ENCODE results near the gene CYTIP. TPM values are rescaled to one million over a fixed set of nuclear protein-coding genes. Genes with fewer than 3 reads are reported as not detected.
A peak's percentile ranks its signal among the peaks of the same experiment; 100 is the strongest.

CYTIP gene
- total RNA-seq = 8.2 TPM

DNA sequence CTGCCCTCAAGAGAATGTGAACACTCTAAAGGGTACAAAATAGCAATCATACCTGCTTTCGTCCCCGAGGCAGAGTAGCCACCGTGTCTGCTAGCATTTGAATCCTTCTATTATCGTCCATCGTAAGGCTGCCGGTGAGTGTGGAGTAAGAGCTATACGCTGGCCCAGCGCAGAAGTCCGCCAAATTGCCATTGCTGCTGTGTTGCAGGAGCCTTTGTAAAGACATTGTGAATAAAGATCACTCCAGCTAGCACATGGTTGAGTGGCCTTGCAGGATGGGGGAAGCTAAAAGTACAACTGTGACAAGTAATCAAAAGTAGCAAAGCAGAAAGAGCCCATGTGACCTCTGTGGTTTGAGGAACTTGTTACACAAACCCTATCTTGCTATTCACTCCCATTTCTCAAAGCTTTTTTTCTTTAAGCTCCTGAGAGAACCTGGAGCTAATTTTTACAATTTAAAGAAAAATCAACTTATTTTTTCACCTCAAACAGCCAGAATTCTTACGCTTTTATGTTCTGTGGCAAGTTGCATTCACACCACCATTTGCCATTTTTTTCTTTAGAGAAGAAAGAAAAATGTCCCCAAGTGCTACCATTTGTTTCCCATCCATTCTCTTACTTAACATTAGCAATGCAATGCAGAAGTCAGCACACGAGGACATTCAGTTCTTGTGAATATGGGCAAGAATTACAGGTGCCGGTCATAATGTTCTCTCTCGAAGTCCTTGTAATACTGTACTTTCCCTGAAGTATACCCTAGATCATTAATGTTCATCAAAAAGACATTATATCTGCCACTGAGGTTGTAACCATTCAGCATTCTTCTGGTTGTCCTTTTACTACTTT lies at the start of gene CYTIP:
Gene CYTIP, minus strand, starts transcription at position 295 of the 846 bp plus-strand sequence. Its CDS starts 69 bp downstream, at position 226.
- no peak for DNase-seq

DNA sequence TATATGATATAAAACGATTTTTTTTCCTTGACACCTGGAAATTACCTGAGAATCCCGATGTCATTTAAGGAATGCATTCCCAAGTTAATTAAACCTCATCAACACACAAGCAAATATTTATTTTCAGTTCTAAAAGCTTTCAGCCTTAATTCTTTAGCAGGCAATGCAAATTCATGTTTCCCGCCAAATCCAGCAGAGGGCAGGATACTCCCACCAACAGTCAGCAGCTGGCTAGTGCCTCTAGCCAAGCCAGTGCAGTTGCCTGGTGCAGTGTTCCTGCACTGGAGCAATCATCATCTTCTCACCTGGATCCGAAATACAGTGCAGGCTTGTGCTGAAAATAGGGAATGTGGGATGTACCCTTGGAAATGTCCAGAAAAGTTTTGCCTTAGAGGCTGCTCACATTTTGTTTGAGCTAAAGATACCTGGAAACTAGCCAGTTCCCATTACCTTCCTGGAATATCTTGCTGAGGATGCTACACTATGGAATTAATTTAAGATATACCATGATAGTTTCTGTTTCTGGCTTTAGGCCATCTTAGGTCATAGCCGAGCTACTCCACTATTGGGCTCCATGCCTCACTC lies 48.4 kb upstream of the CYTIP start:
- peak; percentile 34 for DNase-seq

DNA sequence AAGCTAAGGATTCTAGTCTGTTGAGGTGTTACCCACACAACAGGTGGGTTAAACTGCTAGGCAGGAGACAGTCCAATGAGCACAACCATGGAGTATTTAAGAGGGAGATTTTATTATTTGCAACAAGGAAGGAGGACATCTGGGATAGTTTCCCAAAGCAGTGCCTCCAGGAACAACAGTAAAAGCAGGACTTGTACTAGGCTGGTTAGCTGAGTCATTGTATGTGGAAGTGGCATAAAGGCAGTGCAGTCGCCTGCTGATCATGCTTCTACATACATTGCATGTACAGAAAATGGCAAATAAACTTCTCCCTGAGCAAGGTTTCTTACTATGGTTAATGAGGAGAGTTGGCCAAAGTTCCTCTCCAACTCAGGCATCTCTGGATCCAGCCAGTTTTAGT lies 46.1 kb upstream of the CYTIP start:
- no peak for DNase-seq

DNA sequence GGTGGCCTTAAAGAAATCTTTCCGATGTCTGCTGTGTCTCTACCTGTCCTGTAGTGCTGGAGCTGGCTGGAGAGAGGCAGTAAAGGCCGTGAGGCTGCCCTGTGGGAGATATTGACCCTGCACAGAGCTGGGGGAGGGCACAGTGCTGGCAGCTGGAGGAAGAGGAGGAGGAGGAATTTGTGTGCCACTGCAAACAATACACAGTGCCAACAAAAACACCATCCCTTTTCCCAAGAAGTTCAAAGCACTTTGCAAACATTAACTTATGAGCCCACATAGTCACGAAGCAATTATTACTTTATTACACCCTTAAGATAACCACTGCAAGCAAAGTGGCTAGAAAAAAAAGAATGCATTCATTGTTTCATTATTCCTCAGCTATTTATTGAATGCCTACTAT lies 45.0 kb upstream of the CYTIP start:
- no peak for DNase-seq

DNA sequence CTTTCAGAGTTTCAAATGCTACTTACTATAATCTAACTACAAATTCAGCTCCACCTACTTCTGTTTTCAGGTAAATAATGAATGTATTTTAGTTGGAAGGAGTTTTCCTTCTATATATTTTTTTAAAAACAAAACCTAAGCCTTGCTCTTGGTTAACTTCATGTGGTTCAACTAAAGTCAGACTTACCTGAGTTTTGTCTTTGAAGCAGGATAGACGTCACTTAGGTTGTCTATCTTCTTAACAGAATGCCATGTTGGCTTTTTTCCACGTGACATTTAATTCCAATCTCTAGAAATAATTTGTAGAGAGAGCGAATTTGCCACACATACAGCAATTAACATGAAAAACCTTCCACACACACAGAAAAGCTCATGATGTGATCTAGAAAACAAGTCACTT lies 43.9 kb upstream of the CYTIP start:
- no peak for DNase-seq

DNA sequence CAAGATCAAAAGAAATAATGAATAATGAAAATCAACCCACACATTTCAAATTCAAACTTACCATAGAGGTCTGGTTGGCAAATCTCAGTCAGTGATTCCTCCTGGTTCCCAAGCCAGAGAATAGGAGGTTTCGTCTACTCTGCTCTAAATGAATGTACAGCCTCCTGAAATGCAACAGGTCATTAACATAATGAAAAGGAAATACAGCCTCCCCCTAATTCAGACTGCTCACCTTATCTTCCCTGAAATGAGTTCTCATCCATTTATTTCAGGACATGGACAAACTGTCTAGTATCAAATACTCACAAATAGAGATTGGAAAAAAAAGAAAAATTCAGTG lies 43.4 kb upstream of the CYTIP start:
- DNase-seq = no peak

DNA sequence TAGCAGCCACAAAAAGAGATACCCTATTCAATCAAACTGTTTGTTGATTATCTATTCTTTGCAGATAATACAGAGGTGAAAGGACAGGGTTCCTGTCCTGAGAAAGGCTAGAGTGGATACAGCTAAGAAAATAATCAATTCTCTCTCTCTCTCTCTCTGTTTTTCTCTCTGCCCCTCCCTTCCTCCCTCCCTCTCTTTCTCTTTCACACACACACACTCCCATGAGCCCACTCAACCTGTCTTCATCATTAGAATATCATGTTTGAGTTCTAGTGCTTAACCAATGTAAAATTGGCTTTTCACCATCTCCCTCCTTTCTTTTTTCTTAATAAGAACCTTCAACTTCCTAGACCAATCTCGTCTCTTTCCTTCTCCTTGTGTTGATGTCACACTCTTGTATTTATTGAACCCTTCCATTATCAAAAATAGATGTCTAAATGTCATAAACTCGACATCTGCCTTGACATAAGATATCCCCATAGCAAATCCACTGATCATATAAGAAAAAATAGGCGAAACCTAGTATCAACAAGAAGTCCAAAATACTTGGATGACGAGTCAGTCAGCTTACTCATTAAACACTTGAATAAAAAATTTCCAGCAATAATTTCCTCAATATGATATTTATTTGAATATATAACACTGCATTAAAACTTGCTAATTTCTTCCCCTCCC lies 42.8 kb upstream of the CYTIP start:
- no peak for DNase-seq

DNA sequence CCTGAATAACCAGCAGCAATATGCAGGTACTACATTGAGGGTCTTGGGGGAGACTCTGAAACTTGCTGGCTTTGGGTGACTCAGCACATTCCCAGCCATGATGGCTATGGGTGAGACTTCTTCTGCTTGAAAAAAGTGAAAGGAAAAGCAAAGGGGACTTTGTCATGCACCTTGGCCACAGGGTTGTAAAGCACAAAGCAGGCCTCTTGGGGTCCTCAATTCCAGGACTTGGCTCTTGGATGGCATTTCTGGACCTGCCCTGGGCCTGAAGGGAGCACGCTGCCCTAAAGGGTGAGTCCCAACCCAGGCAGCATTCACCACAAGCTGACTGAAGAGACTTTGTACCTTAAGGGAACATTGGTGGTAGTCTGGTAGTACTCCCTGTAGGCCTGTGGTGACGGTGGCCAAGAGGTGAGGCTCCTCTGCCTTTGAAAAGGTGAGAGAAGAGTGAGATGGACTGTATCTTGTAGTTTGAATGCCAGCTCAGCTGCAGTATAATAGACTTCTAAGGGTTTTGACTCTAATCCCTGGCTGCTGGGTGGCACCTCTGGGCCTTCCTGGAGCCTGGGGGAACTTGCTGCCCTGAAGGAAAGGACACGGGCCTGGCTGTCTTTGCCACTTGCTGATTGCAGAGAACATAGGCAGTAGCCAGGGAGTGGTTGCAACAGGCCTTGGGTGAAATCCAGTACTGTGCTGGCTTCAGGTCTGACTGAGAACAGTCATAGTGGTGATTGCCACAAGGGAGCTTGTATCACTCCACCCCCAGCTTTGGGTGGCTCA lies 36.5 kb upstream of the CYTIP start:
- no peak for DNase-seq

DNA sequence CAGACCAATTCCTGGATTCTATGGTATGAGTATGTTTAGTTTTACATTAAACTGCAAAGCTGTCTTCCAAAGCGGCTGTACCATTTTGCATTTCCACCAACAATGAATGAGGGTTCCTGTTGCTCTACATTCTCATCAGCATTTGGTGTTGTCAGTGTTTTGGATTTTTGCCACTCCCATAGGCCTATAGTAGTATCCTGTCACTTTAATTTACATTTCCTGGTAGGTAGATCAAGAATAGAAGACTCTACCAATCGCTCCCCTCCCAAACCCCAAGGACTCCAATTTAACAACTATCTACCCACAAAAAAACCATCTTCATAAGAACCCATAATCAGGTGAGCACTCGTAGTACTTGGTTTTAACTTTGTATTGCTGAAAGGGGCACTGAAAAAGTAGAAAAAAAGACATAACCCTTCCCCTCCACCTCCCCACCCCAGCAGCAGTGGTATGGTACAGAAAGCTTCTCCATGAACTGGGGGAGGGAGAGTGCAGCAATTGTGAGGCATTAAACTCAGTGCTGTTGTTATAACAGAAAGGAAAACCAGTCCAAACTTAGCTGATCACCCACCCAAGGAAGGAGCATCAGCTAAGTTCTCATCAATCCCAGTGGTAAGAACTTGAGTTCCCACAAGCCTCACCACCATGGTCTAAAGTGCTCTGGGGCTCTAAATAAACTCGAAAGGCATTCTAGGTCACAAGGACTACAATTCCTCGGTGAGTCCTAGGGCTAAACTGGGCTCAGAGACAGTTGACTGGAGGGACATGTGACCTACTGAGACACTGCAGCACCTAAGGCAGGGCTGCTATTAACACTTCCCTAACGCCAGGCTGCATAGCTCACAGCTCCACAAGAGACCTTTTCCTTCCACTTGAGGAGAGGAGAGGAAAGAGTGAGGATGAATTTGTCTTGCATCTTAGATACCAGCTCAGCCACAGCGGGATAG lies 35.5 kb upstream of the CYTIP start:
- no peak for DNase-seq

DNA sequence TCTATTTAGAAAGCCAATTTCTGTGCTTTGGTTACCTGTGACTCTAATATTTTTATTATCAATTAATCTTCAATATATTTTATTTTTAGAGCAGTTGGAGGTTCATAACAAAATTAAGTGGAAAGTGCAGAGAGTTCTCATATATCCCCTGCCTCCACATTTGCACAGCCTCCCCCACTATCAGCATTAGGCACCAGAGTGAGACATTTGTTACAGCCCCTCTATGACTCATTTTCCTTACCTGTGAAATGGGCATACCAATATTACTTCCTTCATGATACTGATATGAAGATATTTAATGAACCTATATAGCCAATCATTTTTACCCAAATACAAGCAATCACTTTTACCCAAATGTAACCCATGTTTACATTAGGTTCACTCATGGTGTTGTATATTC lies 34.0 kb upstream of the CYTIP start:
- no peak for DNase-seq

DNA sequence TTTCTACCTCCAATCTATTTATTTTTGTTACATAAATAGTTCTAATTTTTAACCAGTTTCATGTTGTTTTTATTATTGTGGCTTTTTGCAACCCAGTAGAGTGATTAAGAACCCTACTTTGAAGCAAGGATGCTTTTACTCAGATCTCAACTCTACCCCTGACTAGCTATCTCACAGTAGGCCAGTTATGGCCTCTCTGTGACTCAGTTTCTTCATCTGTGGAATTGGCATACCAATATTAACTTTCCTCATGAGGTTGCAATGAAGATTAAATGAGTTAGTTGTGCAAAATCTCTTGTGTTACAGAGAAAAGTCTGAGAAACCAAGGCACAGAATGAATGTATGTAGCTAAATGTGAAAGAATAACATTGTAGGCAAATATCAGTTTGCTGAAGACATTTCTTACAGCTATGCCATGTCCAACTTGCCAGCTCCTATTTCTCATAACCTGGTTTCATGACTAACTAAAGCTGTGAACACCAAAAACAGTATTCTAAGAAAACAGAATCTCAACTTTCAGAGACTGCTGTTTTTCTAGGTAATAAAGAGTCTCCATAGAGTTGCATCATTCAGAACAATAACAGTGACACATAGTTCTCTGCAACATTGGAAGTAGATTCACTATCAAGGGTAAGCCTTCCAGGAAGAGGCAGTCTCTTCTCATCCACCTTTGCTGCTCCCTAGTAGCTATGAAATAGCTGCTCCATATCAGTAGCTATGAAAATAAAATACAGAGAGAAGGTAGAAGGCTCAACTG lies 33.2 kb upstream of the CYTIP start:
- no peak for DNase-seq

DNA sequence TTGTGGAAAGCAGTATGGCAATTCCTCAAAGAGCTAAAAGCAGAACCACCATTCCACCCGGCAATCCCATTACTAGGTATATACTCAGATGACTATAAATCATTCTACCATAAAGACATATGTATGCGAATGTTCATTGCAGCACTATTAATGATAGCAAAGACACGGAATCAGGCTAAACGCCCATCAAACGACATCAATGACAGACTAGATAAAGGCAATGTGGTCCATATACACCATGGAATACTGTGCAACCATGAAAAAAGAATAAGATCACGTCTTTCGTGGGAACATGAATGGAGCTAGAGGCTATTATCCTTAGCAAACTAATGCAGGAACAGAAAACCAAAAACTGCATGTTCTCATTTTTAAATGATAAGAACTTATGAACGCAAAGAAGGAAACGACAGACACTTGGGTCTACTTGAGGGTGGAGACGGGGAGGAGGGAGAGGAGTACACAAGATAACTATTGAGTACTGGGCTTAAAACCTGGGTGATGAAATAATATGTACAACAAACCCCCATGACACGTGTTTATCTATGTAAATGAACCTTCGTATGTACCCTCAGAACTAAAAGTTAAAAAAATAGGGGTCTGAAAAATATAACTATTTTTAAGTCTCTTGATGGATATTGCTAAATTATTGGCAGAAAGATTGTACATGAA lies 32.0 kb upstream of the CYTIP start:
- no peak for DNase-seq

DNA sequence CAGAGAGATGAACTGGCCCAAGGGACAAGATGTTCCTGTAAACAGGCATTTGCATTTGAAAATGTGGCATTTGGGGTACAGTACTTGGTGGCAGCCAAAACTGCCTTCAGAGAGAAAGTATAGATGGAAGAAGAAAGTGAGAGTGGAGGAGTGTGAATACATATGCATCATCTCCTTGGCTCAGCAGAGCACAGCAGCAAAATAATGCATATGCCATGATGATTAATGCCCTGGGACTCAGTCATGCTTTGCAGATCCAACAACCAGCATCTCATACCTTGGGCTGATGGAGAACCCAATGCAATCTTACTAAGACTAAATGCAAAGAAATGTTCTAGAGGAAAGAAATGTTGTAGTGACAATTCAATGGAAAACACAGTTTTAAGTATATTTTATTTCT lies 29.7 kb upstream of the CYTIP start:
- DNase-seq = no peak

DNA sequence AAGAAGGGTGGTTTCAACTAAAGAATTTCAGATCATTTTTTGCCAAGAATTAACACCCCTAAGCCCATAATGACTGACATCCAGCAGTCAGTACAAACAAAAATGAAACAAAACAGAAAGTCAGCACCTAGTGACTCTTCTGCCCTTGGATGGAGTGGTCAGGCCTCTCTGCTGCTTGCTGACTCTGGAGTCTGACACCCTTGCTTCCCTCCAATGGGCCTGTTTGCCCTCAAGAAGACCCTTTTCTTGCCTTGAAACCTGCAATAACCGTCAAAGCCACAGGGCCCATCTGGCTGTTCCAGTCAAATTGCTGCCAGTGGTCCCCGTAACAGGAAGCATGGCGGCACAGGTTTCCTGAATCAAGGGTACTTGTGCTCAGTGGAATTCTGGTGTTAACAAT lies 27.2 kb upstream of the CYTIP start:
- DNase-seq = no peak

DNA sequence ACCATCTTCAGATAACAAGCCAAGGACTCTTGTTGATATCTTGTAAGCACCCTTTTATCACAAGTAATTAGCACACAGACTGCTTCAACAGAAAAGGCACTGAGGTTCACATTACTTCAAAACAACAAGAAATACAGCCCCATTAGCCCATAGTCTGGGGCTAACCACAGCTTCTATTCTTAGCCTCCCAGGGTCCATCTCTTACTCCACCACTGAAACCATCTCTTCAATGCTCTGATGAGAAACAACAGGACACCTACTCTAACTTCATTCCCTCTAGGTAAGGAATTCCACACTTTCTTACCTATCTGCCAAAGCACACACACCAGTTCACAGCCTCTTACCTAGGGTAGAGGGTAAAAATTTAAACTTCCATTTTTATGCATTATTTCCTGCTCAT lies 26.4 kb upstream of the CYTIP start:
- no peak for DNase-seq

DNA sequence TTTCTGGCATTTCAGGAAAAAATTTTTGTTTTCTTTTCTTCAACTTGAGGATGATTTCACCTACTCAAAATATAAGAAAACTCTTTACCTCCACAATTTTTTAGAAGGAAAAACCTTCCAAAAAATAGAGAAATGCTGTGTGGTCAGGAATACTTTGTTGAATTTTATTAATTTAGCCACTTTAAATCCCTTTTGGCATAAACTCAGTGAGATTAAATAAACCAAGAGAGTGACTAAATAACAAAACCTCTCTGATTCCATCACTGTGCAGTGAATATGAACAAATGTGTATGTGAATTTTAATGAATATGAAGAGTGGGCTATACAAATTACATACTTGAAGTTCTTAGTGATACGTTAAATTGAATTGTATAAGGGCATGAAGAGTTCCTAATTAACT lies 25.8 kb upstream of the CYTIP start:
- no peak for DNase-seq

DNA sequence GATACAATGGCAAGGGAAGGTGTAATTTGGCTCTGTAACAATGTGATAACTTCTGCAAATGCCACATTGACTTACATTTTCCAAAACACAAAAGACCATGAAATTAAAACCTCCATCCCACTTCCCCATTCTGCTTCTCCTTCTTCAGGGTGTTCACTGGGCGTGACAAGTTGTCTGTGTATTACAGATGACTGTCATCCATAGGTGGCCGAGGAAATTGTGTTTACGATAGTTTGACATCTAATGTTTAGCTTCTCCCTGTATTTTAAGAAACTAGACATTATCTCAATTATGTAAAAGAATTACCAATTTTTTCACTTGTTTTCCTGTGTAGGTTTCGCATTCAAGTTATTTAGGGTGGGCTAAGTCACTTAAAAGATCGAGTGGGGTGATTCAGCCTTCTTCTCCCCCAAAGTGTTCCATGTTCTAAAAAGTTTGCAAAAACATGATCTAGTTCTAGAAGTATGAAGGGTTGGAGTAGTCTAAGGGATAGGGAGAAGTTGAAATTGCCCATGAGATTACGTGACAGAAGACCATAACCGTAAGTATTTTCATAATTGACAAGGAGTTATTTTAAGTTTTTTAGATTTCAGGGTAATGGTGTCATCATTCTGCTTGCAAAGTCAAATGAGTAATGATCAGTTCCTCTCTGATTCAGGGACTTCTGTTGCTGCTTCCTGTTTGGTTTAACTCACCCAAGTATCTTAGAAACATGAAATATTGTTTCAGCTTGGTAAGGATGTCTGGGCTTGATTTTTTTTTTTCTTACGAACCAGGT lies 25.2 kb upstream of the CYTIP start:
- DNase-seq = no peak

DNA sequence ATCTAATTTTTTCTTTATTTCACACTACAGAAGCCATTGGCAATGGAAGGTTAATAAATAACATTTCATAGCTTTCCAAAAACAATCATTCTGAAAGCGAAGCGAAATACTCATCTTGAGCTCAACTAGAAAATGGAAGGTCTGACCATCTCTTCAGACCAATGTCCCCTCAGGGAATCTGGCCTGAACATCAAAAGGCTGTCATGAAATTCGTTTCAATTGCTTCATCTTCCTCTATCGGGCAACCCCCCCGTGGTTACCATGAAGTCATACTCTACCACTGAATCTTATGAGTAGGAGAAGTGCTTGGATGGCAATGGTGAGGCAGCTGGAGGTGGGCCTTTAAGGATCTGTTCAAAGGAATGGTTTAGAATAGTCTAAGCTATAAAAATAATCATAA lies 22.9 kb upstream of the CYTIP start:
- no peak for DNase-seq

DNA sequence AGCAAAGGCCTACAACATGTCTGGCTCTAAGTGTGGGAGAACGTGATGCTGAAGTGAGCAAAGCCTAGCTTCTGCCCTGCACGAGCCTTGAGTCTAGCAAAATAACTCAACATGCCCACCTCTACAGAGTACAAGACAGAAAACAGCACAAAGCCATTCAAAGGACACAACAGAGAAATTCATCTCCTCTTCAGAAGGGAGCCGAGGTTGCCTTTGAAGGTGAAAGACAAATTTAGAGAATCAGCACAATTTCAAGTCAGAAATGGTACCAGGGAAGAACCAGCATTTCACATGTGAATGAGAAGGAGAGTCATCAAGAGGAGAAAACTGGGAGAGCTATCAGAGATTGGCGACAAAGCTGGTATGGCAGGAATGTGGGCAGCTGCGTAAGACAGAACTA lies 21.7 kb upstream of the CYTIP start:
- no peak for DNase-seq

DNA sequence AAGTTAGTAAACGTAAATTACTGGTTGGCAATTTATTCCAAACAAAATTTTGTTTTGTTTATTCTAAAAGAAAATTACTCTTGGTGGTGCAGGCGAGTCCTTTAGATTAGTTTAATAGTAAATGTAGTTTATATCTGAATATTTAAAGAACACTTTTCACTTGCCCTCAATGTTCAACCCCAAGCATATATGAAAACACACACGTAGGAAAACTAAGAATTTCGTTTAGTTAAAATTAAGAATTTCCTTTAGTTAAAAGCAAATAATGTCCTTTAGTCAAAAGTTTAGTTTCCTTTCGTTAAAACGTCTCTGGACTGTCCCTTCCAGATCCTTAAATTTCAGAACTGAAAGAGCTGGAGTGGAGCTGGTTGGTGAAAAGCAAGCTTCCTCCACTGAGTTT lies 19.1 kb upstream of the CYTIP start:
- DNase-seq = no peak

All from skin of body (tissue), 2 donors.